ENCODE data around the gene UNC79. TPM values are rescaled to one million over a fixed set of nuclear protein-coding genes. Genes with fewer than 3 reads are reported as not detected.
"Not testable (repeated sequence)": the region's sequence is repeated elsewhere in the genome, so short reads cannot be mapped to it uniquely, and the experiment has no call there.

The UNC79 gene
- total RNA-seq, 1 donor from 2014 or later, result 0.04 TPM

DNA sequence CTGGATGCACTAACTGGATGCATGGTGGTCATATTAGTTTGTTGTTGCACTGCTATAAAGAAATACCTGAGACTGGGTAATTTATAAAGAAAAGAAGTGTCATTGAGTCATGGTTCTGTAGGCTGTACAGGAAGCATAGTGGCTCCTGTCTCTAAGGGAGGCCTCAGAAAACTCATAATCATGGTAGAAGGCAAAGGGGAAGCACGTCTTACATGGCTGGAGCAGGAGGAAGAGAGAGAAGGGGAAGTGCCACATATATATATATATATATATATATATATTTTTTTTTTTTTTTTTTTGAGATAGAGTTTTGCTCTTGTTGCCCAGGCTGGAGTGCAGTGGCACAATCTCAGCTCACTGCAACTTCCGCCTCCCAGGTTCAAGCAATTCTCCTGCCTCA lies 62.9 kb downstream of the UNC79 start:
- not testable (repeated sequence) for ATAC-seq

DNA sequence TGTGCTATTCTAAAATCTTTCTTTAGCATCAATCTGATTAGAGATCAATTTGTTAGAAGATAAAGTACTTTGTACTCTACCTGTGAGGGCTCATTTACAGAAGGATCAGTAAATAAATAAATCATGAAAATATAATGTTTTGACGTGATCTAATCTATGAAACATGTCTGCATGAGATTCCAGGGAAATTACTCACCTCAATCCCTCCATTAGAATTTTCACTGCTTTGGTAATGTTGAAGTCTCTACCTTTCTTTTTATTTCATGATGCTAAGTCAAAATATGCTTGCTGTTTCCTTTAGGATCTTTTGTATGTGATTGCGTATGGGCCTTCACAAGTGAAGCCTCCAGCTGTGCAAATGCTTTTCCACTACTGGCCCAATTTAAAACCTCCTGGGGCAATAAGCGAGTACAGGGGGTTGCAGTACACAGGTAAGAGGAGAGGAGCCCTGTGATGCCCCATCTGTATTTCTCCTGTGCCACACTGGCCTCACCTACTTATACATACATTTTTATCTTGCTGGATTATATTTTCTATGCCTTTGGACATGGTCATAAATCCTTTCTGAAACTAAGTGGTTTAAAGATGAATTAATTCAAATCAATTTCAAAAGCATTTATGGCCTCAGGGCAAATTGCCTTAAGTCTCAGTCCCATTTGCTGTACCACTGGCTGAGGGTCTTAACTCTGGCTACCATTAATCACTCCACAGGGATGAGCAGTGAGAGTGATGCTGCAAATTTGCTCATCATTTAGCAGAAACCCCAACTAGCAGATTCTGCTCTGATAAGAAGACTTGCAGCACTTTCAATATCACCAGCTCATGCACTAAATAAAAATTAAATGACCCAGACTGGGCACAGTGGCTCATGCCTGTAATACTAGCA lies 66.4 kb downstream of the UNC79 start:
- ATAC-seq, result no peak

GRCh38 chr14:93510056-93510455 lies 79.3 kb downstream of the UNC79 start:
- ATAC-seq, result no peak

DNA sequence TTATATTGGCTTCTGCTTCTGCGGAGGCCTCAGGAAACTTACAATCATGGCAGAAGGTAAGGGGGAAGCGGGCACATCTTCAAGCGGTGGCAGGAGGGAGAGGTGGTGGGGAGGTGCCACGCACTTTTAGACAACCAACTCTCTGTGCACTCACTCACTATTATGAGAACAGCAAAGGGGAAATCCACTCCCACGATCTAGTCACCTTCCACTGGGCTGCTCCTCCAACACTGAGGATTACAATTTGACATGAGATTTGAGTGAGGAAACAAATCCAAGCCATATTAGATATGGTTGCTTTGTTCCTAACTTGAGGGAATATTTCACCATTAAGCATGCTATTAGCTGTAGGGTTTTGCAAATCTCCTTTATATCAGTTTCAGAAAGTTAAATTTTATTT lies 80.3 kb downstream of the UNC79 start:
- ATAC-seq, result no peak

- no peak for ATAC-seq
These were observed 89.4 kb downstream of the UNC79 start for GRCh38 chr14:93520053-93520607.

- no peak for ATAC-seq
These were observed 91.5 kb downstream of the UNC79 start for GRCh38 chr14:93522221-93522620.

DNA sequence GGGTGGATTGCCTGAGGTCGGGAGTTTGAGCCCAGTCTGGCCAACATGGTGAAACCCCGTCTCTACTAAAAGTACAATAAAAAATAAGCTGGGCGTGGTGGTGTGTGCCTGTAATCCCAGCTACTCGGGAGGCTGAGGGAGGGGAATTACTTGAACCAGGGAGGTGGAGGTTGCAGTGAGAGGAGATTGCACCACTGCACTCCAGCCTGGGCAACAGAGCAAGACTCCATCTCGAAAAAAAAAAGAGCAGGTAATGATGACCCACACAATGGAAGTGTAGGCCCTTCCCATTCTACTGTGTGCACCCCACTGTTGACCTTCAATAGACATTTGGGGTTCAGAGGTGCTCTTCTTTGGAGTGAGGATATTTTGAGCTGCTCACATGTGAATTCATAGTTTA lies 94.5 kb downstream of the UNC79 start:
- ATAC-seq, result not testable (repeated sequence)

GRCh38 chr14:93525696-93526451 lies 95.1 kb downstream of the UNC79 start:
- no peak for ATAC-seq

GRCh38 chr14:93527203-93527607 lies 96.5 kb downstream of the UNC79 start:
- ATAC-seq, result no peak

- no peak for ATAC-seq
These were observed 98.3 kb downstream of the UNC79 start for GRCh38 chr14:93528884-93529558.

DNA sequence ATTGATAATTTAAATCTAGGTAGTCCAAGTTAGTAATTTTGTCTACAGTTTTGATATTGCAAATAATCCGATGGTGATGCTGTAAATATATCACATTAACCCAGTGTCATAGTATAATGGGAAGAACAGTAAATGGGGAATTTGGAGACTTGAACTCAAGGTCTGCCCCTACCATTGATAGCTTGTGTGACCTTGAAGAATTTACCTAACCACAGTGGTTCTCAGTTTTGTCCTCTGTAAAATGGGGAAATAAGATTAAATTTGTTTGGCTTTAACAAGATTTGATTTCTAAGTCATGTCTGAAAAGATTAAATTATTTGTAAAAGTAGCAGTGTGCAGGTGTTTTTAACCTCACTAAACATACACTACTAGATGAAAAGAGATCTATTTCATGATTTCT lies 100.9 kb downstream of the UNC79 start:
- ATAC-seq, result no peak

- ATAC-seq, result no peak
These were observed 101.8 kb downstream of the UNC79 start for GRCh38 chr14:93532541-93532940.

GRCh38 chr14:93533437-93533836 lies 102.7 kb downstream of the UNC79 start:
- no peak for ATAC-seq

DNA sequence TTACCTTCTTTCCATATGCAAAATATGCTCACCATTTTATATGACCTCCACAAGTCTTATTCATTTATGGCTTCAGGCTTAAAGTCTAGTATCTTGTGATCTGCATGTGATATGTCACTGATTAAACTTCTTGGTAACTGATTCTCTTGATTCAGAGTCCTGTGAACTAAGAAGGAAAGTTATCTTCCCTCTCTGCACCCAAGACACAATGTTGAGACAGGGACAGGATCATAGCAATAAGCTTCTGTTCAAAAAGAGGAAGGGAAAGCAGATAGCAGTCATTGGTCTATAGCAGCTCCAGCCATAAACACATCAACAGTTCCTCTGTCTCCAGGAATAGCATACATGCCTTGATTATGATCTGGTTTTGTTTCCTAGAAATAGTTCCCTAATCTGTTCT lies 103.1 kb downstream of the UNC79 start:
- no peak for ATAC-seq

DNA sequence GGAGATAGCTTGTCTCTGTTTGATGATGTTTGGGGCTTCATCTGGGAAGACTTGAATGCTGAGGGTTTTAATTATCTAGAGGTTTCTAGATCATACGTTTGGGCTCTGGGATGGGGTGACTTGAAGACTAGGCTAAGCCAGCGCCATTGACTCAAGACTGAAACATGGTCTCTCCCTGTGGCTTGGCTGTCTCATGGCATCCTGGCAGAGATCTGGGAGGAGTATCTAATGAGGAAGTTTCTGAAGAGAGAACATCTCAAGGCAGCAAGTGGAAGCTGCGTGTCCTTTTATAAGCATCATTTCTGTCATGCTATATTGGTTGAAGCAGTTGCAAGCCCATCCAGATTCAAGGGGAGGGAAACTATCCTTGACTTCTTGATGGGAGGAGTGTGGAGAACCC lies 104.8 kb downstream of the UNC79 start:
- no peak for ATAC-seq

GRCh38 chr14:93536945-93537344 lies 106.2 kb downstream of the UNC79 start:
- no peak for ATAC-seq

DNA sequence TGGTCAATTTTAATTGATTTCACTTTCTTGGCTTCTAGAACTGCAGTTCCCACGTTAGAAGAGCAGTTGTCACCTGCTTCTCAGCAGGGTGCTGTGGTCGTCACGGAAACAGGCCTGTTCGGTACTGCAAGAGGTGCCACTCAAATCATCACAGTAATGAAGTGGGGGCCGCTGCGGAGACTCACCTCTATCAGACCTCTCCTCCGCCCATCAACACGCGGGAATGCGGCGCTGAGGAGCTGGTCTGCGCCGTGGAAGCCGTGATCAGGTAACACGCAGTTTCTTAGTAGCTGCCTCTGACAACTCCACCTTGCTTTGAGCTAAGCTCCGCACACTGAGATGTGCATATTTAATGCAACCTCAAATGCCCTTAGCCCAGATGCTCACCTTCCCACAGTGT lies 107.2 kb downstream of the UNC79 start:
- ATAC-seq, result no peak

GRCh38 chr14:93538413-93538812 lies 107.7 kb downstream of the UNC79 start:
- ATAC-seq, result no peak

DNA sequence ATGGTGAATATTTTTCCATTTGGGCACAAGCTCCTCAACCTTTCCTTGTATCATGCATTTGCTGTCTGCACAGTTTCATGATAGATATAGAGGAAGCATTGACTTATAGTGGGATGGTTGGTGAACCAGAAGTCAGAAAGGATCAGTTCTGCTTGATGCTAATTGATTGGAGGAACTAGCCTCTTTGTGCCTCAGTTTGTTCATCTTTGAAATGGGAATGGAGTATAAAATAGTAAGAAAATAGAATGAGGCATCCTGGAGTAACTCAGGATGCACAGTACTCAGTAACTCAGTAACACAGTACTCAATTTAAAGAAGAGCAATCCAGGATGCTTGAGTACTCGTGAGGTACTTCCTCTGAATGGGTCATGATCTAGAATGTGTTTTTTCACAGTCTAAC lies 109.5 kb downstream of the UNC79 start:
- no peak for ATAC-seq

GRCh38 chr14:93543766-93544165 lies 113.0 kb downstream of the UNC79 start:
- ATAC-seq, result no peak

GRCh38 chr14:93544212-93544611 lies 113.5 kb downstream of the UNC79 start:
- ATAC-seq, result no peak

DNA sequence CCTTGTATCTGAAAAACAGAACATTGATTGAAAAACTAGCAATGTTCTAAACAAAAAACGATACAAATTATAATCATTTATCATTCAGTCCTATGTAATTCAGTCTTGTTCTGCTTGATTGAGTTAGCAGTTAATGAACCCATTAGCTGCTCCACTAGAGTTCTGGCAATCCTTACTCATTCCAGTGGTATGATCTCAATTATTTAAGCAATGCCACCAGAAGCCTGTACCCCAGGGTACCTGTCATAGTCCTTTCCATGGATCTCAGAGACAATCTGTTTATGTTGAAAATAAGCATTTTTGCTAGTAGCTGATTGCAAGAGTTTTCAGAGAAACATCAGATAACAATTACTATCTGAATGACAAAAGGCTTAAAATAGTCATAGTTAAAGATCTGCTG lies 115.9 kb downstream of the UNC79 start:
- no peak for ATAC-seq
